ENCODE measurements around the gene CXCL1.

DNA sequence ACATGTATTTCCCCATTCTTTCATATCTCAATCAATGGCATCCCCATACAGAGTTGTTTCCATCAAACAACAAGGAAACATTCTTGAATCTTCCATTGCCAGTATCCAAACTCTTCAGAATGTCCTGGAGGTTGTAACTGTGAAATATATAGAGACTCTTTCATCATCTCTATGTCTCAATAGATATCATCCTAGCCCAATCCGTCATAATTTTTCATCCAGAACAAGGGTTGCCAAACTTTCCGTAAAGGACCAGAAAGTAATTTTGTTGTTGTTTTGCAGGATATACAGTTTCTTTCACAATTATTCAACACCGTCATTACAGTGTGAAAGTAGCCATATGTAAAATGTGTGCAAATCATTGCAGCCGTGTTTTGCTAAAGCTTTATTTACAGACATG lies 47.9 kb upstream of the CXCL1 start:
- TF ChIP-seq, protein P1, sequence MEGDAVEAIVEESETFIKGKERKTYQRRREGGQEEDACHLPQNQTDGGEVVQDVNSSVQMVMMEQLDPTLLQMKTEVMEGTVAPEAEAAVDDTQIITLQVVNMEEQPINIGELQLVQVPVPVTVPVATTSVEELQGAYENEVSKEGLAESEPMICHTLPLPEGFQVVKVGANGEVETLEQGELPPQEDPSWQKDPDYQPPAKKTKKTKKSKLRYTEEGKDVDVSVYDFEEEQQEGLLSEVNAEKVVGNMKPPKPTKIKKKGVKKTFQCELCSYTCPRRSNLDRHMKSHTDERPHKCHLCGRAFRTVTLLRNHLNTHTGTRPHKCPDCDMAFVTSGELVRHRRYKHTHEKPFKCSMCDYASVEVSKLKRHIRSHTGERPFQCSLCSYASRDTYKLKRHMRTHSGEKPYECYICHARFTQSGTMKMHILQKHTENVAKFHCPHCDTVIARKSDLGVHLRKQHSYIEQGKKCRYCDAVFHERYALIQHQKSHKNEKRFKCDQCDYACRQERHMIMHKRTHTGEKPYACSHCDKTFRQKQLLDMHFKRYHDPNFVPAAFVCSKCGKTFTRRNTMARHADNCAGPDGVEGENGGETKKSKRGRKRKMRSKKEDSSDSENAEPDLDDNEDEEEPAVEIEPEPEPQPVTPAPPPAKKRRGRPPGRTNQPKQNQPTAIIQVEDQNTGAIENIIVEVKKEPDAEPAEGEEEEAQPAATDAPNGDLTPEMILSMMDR (IDR thresholded peaks at IDR 0.05) = no peak
- TF ChIP-seq POLR2A (IDR thresholded peaks at IDR 0.05) = no peak
